Keratinocyte (primary cell): Measurements from ENCODE around the gene TFAP2B.

Experiments
- EZH2 ChIP-seq: IDR thresholded peaks from one replicate; pipeline ENCODE4 v1.6.1; 2012; ENCODE audit warnings: inconsistent platforms, mild to moderate bottlenecking, low read length, moderate library complexity
- TF ChIP-seq, protein P1 (sequence below), 3 experiments: IDR thresholded peaks in 1 of 3; conservative IDR thresholded peaks in 1 of 3; optimal IDR thresholded peaks in 1 of 3; 2 replicates in 2 of 3; 3 replicates in 1 of 3; pipeline versions ENCODE3 to v1.5.1; 2011; ENCODE audit warnings: low read length in 3 of 3, mild to moderate bottlenecking in 3 of 3, moderate library complexity in 2 of 3, control low read depth in 1 of 3, inconsistent platforms in 1 of 3; ENCODE audit not compliant: insufficient read depth in 2 of 3; ENCODE audit errors: extremely low read depth in 1 of 3

GRCh38 chr6:50820869-50821264, 2.2 kb downstream of the TFAP2B start:
- TF ChIP-seq, protein P1, sequence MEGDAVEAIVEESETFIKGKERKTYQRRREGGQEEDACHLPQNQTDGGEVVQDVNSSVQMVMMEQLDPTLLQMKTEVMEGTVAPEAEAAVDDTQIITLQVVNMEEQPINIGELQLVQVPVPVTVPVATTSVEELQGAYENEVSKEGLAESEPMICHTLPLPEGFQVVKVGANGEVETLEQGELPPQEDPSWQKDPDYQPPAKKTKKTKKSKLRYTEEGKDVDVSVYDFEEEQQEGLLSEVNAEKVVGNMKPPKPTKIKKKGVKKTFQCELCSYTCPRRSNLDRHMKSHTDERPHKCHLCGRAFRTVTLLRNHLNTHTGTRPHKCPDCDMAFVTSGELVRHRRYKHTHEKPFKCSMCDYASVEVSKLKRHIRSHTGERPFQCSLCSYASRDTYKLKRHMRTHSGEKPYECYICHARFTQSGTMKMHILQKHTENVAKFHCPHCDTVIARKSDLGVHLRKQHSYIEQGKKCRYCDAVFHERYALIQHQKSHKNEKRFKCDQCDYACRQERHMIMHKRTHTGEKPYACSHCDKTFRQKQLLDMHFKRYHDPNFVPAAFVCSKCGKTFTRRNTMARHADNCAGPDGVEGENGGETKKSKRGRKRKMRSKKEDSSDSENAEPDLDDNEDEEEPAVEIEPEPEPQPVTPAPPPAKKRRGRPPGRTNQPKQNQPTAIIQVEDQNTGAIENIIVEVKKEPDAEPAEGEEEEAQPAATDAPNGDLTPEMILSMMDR (optimal IDR thresholded peaks at IDR 0.05 in 1 of 3, IDR thresholded peaks at IDR 0.05 in 1 of 3, conservative IDR thresholded peaks at IDR 0.05 in 1 of 3; ENCODE audit: extremely low read depth in 1 of 3, insufficient read depth in 2 of 3, low read length in 3 of 3) = no peak
- no peak for TF ChIP-seq EZH2
